Measurements from ENCODE around the gene ASPA.

Gene ASPA

DNA sequence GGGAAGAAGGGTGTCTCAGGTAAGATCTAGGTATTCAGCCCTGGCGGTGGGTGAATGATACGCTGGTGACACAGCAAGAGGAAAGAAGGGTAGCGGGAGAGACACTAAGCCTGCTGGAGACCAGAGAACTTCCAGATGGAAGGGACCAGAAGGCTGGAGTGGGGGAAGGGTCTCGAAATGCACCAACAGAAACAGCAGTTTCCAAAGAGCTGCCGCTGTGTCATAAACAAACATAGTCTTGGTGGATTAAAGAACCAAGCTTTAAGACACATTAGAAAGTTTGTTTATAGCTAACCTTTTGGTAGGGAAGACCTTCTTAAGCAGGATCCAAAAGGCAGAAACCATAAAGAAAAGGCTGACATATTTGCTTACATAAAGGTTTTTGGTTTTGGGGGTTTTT, 60.9 kb downstream of the ASPA start:
- no peak for DNase-seq

GRCh38 chr17:3539881-3540540, 64.2 kb downstream of the ASPA start:
- no peak for DNase-seq

DNA sequence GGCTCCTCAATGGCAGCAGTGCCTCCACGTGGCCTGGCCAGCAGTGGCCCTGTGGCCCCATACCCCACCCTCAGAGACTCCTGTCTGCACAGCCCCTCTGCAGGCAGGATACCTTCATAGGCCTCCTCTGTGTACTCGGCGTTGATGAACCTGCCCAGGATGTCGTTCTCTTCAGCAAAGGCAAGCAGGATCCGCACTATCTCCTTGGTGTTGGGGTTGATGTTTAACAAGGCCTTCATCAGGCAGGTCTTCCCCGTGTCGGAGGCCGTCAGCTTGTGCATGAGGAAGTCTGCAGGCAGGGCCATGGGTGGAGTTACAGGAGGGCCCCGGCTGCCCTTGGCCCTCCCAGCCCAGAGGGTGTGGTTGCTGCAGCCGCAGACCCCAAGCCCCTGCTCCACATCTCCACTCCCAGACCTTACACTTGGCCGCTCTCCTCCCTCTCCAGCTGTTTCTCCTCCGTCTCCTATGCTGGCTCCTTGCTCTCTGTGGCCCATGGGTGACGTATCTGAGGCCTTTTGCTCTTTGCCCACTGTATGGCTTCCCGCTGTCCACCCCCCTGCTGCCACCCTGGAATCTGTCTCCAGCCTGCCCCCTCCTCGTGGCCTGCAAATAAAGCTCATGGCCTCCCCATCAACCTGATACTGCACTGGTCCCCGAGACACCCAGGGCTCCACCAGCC, 66.8 kb downstream of the ASPA start:
- no peak for DNase-seq

- no peak for DNase-seq
Observed at GRCh38 chr17:3543453-3543852, 67.7 kb downstream of the ASPA start.

DNA sequence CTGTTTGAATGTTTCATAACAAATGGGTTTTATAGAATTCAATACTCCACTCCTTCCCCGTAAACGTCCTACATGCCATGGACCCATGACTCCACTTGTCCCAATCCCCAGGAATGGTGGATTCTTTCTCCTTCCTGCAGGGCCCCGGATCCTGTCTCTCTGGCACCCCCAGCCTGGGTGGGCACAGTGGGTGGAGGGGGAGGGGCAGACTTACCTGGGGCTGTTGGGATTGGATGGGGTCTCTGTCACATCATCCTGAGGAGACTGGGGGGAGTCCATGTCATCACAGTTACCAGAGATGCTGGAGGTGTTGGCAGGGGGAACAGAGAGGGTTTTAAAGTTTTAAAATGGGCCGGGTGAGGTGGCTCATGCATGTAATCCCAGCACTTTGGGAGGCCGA, 68.6 kb downstream of the ASPA start:
- no peak for DNase-seq

DNA sequence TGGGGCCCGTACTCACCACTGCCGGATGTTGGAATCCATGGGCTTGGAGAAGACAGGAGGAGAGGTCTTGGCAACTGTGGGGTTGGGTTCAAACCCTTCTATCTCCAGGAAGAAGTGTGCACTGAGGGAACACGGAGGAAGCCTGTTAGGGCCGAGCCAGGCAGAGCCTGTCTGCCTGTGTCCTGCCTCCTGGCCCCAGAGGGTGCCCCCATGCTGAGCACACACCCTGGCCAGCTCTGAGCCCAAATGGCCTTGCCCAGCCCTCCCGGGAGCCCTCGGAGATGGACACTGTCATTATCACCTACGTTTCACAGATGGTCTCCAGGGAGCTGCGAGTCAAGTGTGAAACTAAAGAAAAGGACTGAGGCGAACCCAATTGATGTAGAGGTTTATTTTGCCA, 69.4 kb downstream of the ASPA start:
- DNase-seq = no peak

DNA sequence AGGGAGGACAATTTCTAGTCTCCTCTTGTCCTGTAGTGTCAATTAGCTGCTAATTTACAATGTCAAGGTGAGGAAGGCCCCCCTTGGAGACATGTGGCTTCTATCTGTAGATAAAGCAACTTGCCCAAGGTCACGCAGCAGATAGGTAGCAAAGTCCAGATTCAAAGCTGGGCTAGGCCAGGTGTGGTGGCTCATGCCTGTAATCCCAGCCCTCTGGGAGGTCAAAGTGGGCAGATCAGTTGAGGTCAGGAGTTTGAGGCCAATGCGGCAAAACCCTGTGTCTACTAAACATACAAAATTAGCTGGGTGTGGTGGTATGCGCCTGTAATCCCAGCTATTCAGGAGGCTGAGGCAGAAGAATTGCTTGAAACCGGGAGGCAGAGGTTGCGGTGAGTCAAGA, 70.7 kb downstream of the ASPA start:
- DNase-seq = no peak

GRCh38 chr17:3546997-3547396, 71.2 kb downstream of the ASPA start:
- DNase-seq = no peak

- DNase-seq = no peak
Observed at GRCh38 chr17:3547628-3548027, 71.8 kb downstream of the ASPA start.

GRCh38 chr17:3549610-3550162, 73.9 kb downstream of the ASPA start:
- DNase-seq = no peak

DNA sequence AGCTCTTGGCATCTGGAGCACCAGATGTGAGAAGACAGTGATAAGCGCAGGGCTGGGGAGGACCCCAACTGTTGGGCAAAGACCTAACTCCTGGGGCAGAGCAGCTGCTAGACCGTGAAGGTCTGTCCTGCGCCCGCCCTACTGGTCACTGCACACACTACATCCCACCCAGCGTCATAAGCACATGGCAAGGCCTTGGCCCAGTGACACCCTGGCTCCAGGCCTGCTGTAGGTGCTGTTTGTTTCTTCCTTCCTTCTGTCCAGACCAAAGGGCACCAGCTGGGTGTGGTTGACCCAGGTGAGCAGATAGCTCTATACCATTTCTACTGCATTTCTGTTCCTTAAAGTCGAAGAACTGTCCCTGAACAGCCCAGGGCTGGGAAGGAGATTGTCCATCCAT, 75.4 kb downstream of the ASPA start:
- no peak for DNase-seq

DNA sequence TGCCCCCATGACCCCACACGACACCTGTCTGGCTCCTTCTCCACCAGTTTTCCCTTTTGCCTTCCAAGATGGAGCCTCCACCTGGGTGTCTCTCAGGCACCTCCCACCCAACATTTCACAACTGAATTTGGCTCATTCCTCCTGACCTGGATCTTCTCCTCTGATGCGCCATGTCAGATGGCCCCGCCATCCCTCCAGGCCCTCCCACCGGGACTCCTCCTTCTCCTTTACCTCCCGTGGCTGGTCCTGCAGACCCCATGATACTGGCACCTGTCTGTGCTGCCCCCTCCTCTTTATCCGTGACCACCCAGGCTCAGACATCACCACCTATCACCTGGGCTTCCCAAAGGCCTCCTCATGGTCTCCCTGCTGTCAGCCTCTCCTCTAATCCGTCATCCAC, 77.1 kb downstream of the ASPA start:
- no peak for DNase-seq
